NCI-H524 (cell line): ENCODE data around the gene RGS6.
A peak's percentile ranks its signal among the peaks of the same experiment; 100 is the strongest.

Experiments
- DNase-seq, 2 experiments: peaks; one replicate each; lab custom pipeline; 2025; lab: John Stamatoyannopoulos, UW

The RGS6 gene

GRCh38 chr14:72014486-72014885 is 82.3 kb downstream of the RGS6 start:
- DNase-seq, result no peak

- no peak for DNase-seq
These were observed 85.1 kb downstream of the RGS6 start for GRCh38 chr14:72017290-72017689.

GRCh38 chr14:72023128-72024042 is 91.2 kb downstream of the RGS6 start:
- no peak for DNase-seq

- DNase-seq, result peak in 1 of 2 experiments; percentile 59
These were observed 91.8 kb downstream of the RGS6 start for GRCh38 chr14:72024043-72024407.

GRCh38 chr14:72024504-72024903 is 92.3 kb downstream of the RGS6 start:
- DNase-seq, result no peak

- peak; percentile 11 to 70 for DNase-seq
These were observed 94.3 kb downstream of the RGS6 start for GRCh38 chr14:72026536-72026935.

- DNase-seq, result no peak
These were observed 94.8 kb downstream of the RGS6 start for GRCh38 chr14:72027061-72027460.

GRCh38 chr14:72033365-72033764 is 101.1 kb downstream of the RGS6 start:
- DNase-seq, result no peak

- no peak for DNase-seq
These were observed 108.3 kb downstream of the RGS6 start for GRCh38 chr14:72040528-72040927.

- no peak for DNase-seq
These were observed 113.0 kb downstream of the RGS6 start for GRCh38 chr14:72045271-72045670.

- DNase-seq, result no peak
These were observed 113.7 kb downstream of the RGS6 start for GRCh38 chr14:72045885-72046284.

GRCh38 chr14:72049462-72049861 is 117.2 kb downstream of the RGS6 start:
- DNase-seq, result no peak

GRCh38 chr14:72052356-72052755 is 120.1 kb downstream of the RGS6 start:
- peak in 1 of 2 experiments; percentile 11 for DNase-seq

- no peak for DNase-seq
These were observed 121.4 kb downstream of the RGS6 start for GRCh38 chr14:72053651-72054050.

GRCh38 chr14:72054911-72055310 is 122.7 kb downstream of the RGS6 start:
- no peak for DNase-seq

- DNase-seq, result no peak
These were observed 125.6 kb downstream of the RGS6 start for GRCh38 chr14:72057701-72058285.

GRCh38 chr14:72060460-72060859 is 128.2 kb downstream of the RGS6 start:
- no peak for DNase-seq

- no peak for DNase-seq
These were observed 128.7 kb downstream of the RGS6 start for GRCh38 chr14:72060917-72061316.

- DNase-seq, result no peak
These were observed 129.5 kb downstream of the RGS6 start for GRCh38 chr14:72061718-72062117.

- DNase-seq, result no peak
These were observed 131.6 kb downstream of the RGS6 start for GRCh38 chr14:72063761-72064282.

GRCh38 chr14:72064501-72064900 is 132.3 kb downstream of the RGS6 start:
- no peak for DNase-seq

- no peak for DNase-seq
These were observed 138.2 kb downstream of the RGS6 start for GRCh38 chr14:72070458-72070857.

- DNase-seq, result no peak
These were observed 143.6 kb downstream of the RGS6 start for GRCh38 chr14:72075649-72076334.
